Activated CD8-positive, alpha-beta memory T cell treated with anti-CD3 and anti-CD28 coated beads, Interleukin-2, amount 50 U/mL, for 1 hour (primary cell): Measurements from ENCODE around the gene PITPNM1.
"Not testable (repeated sequence)": the region's sequence is repeated elsewhere in the genome, so short reads cannot be mapped to it uniquely, and the experiment has no call there.

Experiments used
- DNase-seq: peaks from one replicate; pipeline ENCODE4 v3.0.0-alpha.2; 2020; ENCODE audit errors: extremely low read depth

PITPNM1 gene

GRCh38 chr11:67523556-67524479 is 18.7 kb upstream of the PITPNM1 start:
- no peak for DNase-seq

DNA sequence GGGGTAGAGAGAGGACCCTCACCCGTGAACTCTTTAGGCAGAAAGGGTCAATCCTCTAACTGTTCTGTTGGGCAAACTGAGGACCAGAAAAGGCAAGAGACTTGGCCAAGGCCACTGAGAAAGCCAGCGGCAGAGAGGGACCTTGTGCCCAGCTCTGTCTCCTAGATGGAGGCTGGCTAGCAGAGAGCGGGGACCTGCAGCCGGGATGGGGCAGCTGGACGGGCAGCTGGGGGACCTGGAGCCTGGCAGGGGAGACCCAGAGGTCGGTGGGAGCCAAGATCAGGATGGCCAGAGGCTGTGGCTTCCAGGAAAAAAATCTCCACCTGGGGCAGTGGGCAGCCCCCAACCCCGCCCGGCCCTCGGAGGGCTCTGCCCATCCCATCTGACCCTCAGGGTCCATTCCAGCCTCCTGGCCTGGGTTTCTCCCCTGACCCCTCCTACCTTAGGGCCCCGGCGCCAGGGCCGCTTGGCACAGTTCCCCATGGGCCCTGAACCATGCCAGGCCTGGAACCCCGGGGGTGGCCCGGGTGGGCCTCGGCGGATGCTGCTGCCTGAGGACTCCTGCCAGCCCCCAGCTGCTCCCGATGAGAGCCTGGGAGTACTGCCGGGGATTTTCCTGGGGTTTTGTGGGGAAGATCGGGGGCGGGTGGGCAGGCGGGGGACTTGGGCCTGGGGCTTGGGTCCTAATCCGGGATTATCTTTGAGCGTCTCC is 17.8 kb upstream of the PITPNM1 start, which contains the start of gene CABP2:
Gene CABP2, minus strand, starts transcription at position 603 of the 712 bp plus-strand sequence. Its CDS starts 120 bp downstream, at position 483.
- no peak for DNase-seq

GRCh38 chr11:67522338-67522737 is 17.2 kb upstream of the PITPNM1 start:
- no peak for DNase-seq

DNA sequence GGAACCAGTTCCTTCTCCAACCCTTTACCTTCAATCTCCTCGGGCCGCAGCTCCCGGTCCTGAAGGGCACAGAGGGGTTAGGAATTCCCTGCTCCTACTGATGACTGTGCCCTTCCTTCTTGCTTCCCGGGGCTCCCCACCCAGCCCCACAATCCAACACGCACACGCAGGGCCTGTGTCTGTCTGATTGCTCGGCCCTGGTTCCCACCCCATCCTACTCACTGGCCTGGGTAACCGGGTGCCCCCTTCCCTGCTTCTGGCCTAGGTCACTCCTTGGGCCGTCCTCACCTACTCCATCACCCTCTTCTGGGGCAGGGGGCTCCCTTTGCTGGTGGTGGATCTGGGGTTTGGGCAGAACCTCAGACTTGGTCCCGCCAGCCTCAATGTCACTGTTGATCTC is 16.8 kb upstream of the PITPNM1 start:
- no peak for DNase-seq

DNA sequence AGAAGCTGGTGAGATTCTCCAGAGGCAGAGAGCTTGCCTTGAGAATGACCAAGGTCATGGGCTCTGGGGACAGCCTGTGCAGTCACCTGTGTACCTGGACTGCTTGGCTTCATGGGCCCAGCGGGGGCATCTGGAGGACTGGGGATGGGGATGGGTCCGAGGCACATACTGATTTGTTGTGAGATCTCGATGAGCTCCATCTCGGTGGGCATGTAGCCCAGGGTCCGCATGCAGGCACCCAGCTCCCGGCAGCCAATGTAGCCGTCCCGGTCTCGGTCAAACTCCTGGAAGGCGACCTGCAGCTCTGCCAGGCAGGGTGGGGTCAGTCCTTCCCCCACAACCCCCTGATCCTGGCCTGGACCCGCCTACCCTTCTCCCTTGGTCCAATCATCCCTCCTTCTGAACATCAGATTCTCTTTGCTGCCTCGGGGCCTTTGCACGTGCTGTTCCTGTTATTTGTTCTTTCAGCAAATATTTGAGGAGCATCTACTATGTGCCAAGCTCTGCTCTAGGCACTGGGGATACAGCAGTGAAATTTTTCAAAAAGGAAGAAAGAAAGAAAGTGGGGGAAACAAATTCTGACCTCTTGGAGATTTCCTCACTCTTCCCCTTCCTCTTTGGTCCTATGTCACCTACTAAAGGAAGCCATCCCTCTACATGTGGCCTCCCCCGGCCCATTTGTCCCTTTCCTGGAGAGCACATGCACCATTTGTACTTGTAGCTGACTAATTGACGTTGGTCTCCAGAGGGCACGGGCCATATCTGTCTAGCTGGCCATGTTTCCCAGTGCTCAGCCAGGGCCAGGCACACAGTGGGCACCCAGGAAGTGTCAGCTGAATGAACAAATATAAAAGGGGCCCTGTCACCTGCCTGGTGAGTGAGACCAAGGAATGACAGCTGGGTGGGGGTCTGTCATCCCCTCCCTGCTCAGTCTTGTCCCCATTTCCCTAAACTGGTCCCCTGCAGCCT is 16.0 kb upstream of the PITPNM1 start:
- DNase-seq = no peak

DNA sequence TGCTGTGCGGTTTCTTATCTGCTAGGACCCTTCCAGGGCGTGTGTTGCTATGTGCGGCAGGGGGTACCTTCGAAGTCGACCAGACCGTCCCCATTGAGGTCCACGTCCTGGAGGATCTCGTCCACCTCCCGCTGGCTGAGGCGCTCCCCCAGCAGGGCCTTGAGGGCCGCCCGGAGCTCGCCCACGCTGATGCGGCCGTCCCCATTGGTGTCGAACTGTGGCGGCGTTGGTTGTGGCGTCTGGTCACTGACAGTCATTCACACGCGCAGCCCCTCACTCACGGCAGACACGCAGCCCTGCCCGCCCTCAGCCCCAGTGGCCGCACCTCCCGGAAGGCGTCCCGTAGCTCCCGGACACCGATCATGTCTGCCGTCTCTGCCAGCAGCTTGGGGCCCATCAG is 14.6 kb upstream of the PITPNM1 start:
- DNase-seq = no peak

GRCh38 chr11:67517784-67518552 is 12.8 kb upstream of the PITPNM1 start:
- DNase-seq = no peak

- no peak for DNase-seq
Measured at GRCh38 chr11:67516806-67517205, 11.6 kb upstream of the PITPNM1 start.

DNA sequence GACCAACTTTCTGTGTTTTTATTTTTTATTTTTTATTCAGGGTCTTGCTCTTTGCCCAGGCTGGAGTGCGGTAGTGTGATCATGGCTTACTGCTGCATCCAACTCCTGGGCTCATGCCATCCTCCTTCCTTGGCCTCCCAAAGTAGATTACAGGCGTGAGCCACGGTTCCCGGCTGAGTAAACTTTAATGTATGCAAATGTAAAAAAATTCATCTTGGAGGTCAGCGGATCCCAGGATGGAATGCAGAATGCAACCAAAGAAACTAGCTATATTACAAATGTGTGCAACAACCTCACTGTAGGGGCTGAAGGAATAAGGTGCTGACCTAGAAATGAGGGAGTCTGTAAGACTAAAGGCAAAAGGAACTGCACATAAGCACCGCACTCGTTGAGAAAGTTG is 9.0 kb upstream of the PITPNM1 start:
- DNase-seq = no peak

DNA sequence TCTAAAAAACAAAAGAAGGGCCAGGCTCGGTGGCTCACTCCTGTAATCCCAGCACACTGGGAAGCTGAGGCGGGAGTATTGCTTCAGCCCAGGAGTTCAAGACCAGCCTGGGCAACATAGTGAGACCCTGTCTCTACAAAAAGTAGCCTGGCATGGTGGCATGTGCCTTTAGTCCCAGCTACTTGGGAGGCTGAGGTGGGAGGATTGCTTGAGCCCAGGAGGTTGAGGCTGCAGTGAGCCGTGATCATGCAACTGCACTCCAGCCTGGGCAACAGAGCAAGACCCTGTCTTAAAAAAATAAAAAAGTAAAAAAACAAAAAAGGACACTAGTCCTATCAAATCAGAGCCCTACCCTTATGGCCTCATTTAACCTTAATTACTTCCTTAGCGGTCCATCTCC is 6.4 kb upstream of the PITPNM1 start:
- DNase-seq = not testable (repeated sequence)

DNA sequence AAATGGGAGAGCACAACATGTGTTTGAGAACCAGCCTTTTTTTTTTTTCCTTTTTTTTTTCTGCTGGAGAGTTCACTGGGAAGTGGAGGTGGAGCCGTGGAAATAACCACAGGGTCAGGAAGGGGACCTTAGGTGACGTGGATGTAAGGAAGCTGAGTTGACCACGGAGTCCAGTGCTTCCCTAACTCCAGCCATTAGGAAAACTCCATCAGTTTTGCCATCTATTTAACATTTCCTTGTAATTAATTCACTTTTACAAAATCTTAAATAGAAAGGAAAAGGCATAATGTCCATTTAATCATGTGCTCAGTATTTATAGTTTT is 4.8 kb upstream of the PITPNM1 start:
- no peak for DNase-seq

GRCh38 chr11:67508486-67509121 is 3.4 kb upstream of the PITPNM1 start:
- peak; percentile 100 for DNase-seq

DNA sequence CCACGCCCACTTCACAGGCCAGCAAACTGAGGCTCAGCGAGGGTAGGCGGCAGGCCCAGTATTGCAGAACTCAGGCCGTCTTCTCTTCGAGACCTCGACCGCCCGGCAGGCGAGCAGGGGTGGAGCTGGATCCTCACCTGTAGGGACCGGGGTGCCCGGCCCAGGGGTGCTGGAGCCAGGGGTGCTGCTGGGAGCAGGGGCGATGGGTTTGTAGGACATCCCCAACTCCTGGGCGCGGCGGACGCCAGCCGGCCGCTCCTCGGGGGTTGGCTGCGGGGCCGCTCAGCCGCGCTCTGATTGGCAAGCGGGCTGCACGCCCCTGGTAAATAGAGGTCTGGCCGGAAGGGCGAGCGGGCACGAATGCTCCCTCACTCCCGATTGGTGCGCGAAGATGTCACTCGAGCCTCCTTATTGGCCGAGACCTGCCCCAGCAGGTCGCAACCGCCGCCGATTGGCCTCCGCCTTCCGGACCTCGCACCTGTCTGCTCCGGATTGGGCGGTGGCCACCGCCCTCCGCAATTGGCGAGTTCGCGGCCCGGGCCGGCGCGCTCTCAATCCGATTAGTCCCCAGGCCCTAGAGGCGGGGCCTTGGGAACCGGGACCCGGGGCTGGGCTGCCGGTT is 2.8 kb upstream of the PITPNM1 start, which contains the start of gene CDK2AP2:
Gene CDK2AP2, minus strand, starts transcription at position 299 of the 622 bp plus-strand sequence. Its CDS starts 80 bp downstream, at position 219.
- peak; percentile 90 for DNase-seq

DNA sequence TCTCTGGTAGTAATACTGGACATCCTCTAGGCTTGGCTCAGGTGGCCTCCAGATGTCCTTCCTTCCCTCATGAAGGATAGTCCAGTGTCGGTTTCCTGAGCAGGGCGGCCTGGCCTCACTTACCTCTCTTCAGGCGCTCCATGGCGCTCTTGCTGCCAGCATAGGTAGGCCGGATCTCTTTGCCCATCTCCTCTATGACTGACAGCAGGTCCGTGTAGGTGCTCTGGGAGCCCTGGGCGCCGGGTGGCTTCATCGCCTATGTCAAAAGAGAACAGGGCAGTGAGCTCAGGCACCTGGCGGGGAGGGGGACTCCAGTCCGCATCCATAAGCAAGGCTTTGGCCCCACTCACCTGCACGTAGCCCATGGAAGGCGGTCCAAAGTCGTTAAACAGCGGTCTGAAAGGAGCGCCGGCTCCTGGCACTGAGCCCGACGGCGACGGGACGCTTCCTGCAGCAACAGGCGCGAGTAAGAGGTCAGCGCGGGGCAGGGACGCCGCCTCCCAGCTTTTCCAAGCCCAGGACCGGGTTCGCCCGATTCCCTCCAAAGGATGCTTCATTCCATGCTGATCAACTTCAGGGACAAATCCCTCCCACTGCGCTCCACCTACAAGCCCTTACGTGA is 2.2 kb upstream of the PITPNM1 start:
- no peak for DNase-seq

- DNase-seq = no peak
Measured at GRCh38 chr11:67506426-67507051, 1.4 kb upstream of the PITPNM1 start.

DNA sequence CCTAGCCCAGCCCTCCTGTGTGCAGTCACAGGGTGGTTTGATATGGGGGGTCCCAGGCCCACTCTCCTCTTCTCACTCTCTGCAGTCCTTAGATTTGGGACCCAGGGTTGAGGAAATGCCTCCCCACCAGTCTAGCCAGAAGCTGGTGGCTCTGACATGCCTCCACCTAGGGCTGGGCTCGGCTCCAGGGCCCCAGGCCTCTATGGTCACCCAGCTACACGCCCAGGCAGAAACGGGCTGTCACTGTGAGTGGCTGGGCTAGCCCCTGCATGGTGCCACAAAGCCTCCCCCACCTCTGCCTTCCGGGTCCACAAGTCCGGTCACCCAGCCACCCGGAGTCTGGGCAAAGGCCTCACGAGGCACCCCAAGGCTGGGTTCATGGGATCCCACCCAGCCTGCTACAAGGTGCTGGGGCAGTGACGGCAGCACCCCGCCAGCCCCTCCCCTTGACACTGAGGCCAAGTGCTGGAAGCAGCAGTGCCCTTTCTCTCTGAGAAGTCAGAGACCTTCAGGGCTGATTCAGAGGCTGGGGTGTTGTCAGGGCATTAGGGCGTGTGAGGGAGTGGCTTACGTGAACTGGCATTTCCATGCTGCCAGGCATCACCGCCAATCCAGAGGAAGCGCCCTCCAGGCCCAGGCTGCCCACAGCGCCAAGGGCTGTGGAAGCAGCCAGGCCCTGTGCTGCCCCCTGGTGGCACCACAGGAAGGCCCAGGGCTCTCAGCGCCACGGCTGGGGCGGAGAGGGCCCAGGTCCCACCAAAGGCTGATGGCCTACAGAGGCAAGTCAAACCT is 638 bp upstream of the PITPNM1 start:
- peak; percentile 83 for DNase-seq

GRCh38 chr11:67504005-67504949 is 886 bp downstream of the PITPNM1 start:
- no peak for DNase-seq
